Mesothelial cell of epicardium (in vitro differentiated cells): ENCODE measurements around the gene SHISA5. TPM values are rescaled to one million over a fixed set of nuclear protein-coding genes. Genes with fewer than 3 reads are reported as not detected.
"Not testable (repeated sequence)": the region's sequence is repeated elsewhere in the genome, so short reads cannot be mapped to it uniquely, and the experiment has no call there.

Experiments
- DNase-seq, 2 experiments: peaks; one replicate each; pipeline ENCODE4 v3.0.0; 2021; ENCODE audit warnings: low spot score in 2 of 2; ENCODE audit not compliant: unreplicated experiment in 2 of 2
- H3K27ac Mint-ChIP-seq: 2 replicates; pipeline ENCODE4 v1.8.0; 2021; ENCODE audit warnings: mixed read lengths
- H3K27me3 Mint-ChIP-seq: 2 replicates; pipeline ENCODE4 v1.8.0; 2021; ENCODE audit warnings: low read depth, mixed read lengths
- H3K36me3 Mint-ChIP-seq: 2 replicates; pipeline ENCODE4 v1.8.0; 2021; ENCODE audit warnings: mixed read lengths
- H3K4me1 Mint-ChIP-seq: 2 replicates; pipeline ENCODE4 v1.8.0; 2021; ENCODE audit warnings: mixed read lengths
- H3K4me3 Mint-ChIP-seq: 2 replicates; pipeline ENCODE4 v1.8.0; 2021; ENCODE audit warnings: mild to moderate bottlenecking, moderate library complexity, mixed read lengths
- H3K9me3 Mint-ChIP-seq: 2 replicates; pipeline ENCODE4 v1.8.0; 2021; ENCODE audit warnings: mixed read lengths
- CTCF ChIP-seq: fragments of 200-600 bp; sonication (generic); IDR thresholded peaks from one replicate; pipeline ENCODE4 v1.5.0; 2021; ENCODE audit warnings: antibody characterized with exemption; ENCODE audit not compliant: unreplicated experiment
- total RNA-seq: library from RNA; stranded (reverse); gene quantifications from 3 replicates; pipeline ENCODE4 v1.2.1, GENCODE V29; 2021

The SHISA5 gene
- total RNA-seq, 1 donor from 2014 or later, result 154 TPM

- Mint-ChIP-seq H3K4me3 (no peak overlapping the region), H3K27ac (no peak overlapping the region), H3K36me3 (peaks cover 39% of the 10 kb centered on the region), H3K9me3 (no peaks in the 10 kb centered on the region), H3K4me1 (no peaks in the 10 kb centered on the region), H3K27me3 (no peaks in the 10 kb centered on the region)
- no peak for DNase-seq
- TF ChIP-seq CTCF, result no peak
Measured at GRCh38 chr3:48536785-48537184, 32.8 kb upstream of the SHISA5 start.

GRCh38 chr3:48536116-48536515 is 32.1 kb upstream of the SHISA5 start:
- no peaks in the 10 kb centered on the region for H3K27me3 Mint-ChIP-seq
- no peak for DNase-seq
- H3K36me3 Mint-ChIP-seq, result peaks cover 41% of the 10 kb centered on the region
- H3K9me3 Mint-ChIP-seq, result no peaks in the 10 kb centered on the region
- no peak for TF ChIP-seq CTCF
- H3K4me3 Mint-ChIP-seq, result no peak overlapping the region
- no peaks in the 10 kb centered on the region for H3K4me1 Mint-ChIP-seq
- no peak overlapping the region for H3K27ac Mint-ChIP-seq

GRCh38 chr3:48535578-48535977 is 31.6 kb upstream of the SHISA5 start:
- Mint-ChIP-seq H3K36me3 (peaks cover 41% of the 10 kb centered on the region), H3K27me3 (no peaks in the 10 kb centered on the region), H3K9me3 (no peaks in the 10 kb centered on the region), H3K27ac (no peak overlapping the region), H3K4me3 (no peak overlapping the region), H3K4me1 (no peaks in the 10 kb centered on the region)
- TF ChIP-seq CTCF, result no peak
- no peak for DNase-seq

GRCh38 chr3:48532977-48533337 is 29.0 kb upstream of the SHISA5 start:
- Mint-ChIP-seq H3K4me1 (no peaks in the 10 kb centered on the region), H3K9me3 (no peaks in the 10 kb centered on the region), H3K27ac (no peak overlapping the region), H3K4me3 (no peak overlapping the region), H3K36me3 (peaks cover 45% of the 10 kb centered on the region), H3K27me3 (no peaks in the 10 kb centered on the region)
- DNase-seq, result no peak
- no peak for TF ChIP-seq CTCF

DNA sequence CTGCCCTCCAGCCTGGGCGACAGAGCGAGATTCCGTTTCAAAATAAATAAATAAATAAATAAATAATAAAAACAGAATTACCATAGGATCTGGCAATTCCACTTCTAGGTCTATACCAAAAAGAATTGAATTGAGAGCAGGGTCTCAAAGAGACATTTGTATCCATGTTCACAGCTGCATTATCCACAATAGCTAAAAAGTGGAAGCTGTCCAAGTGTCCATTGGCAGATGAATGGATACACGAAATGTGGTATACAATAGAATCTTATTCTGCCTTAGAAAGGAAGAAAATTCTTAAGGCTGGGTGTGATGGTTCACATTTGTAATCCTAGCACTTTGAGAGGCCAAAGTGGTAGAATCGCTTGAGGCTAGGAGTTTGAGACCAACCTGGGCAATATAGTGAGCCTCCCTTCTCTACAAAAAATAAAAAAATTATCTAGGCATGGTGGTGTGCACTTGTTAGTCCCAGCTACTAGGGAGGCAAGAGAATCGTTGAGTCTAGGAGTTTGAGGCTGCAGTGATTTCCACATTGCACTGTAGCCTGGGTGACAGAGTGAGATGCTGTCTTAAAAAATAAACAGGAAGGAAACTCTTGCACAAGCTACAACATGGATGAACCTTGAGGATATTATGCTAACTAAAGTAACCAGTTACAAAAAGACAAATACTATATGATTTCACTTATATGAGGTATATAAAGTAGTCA is 28.4 kb upstream of the SHISA5 start:
- H3K27ac Mint-ChIP-seq, result no peak overlapping the region
- no peak for DNase-seq
- no peaks in the 10 kb centered on the region for H3K9me3 Mint-ChIP-seq
- no peaks in the 10 kb centered on the region for H3K27me3 Mint-ChIP-seq
- peaks cover 48% of the 10 kb centered on the region for H3K36me3 Mint-ChIP-seq
- H3K4me1 Mint-ChIP-seq, result no peaks in the 10 kb centered on the region
- no peak overlapping the region for H3K4me3 Mint-ChIP-seq
- TF ChIP-seq CTCF, result no peak

GRCh38 chr3:48530701-48531100 is 26.7 kb upstream of the SHISA5 start:
- H3K27me3 Mint-ChIP-seq, H3K9me3 Mint-ChIP-seq, H3K4me1 Mint-ChIP-seq, H3K27ac Mint-ChIP-seq, H3K4me3 Mint-ChIP-seq, DNase-seq: not testable (repeated sequence)
- peaks cover 44% of the 10 kb centered on the region for H3K36me3 Mint-ChIP-seq
